T-helper 1 cell treated with Interleukin-12 subunit alpha and Interleukin-12 subunit beta and Interleukin-4 antibody, amounts not matched to agents 30 μg/mL and 1 μg/mL, for 36 hours (primary cell): Measurements from ENCODE around the gene CFAP299.

Experiments
- H3K27ac Mint-ChIP-seq: one replicate; pipeline ENCODE4 v1.8.0; 2021; ENCODE audit warnings: mild to moderate bottlenecking, mixed read lengths
- H3K27me3 Mint-ChIP-seq: one replicate; pipeline ENCODE4 v1.8.0; 2021; ENCODE audit warnings: low read depth, mixed read lengths
- H3K36me3 Mint-ChIP-seq: one replicate; pipeline ENCODE4 v1.8.0; 2021; ENCODE audit warnings: low read depth, mixed read lengths
- H3K4me1 Mint-ChIP-seq: one replicate; pipeline ENCODE4 v1.8.0; 2021; ENCODE audit warnings: low read depth, mixed read lengths
- H3K4me3 Mint-ChIP-seq: one replicate; pipeline ENCODE4 v1.8.0; 2021; ENCODE audit warnings: mild to moderate bottlenecking, moderate library complexity, mixed read lengths
- H3K9me3 Mint-ChIP-seq: one replicate; pipeline ENCODE4 v1.8.0; 2021; ENCODE audit warnings: mixed read lengths

CFAP299 gene

DNA sequence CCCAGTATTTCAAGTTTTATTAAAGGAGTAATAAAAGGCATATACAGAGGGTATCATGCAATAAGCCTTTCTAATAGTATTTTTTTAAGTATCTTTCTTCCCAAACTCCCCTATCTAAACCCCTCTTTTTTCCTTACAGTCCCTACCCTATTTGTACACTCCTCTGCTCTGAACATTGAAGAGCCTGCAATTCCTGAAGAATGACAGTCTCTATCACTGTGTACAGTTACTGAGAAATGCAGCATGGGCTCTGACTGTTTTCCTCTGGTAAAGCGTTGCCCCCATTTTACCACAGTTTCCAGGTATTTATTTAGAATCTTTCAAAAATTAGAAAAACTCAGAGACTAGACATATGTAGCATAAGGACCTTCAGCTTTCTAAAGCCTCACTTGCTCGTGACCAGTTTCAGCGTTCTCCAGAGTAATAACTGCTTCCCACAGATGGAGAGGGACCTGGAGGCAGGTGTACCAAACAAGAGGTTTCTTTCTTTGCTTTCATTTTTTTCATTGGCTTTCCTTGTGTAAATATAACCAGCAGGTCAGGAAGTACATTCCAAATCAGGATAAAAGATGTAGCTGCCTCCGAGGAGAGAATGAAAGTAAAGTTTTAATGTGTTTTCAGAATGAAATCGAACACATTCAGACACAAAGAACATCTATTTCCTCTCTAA is 230.8 kb downstream of the CFAP299 start:
- no peak overlapping the region for H3K27ac Mint-ChIP-seq
- H3K36me3 Mint-ChIP-seq = no peaks in the 10 kb centered on the region
- H3K4me1 Mint-ChIP-seq = no peaks in the 10 kb centered on the region
- H3K4me3 Mint-ChIP-seq = no peak overlapping the region
- no peaks in the 10 kb centered on the region for H3K27me3 Mint-ChIP-seq
- H3K9me3 Mint-ChIP-seq = peaks cover 7% of the 10 kb centered on the region

DNA sequence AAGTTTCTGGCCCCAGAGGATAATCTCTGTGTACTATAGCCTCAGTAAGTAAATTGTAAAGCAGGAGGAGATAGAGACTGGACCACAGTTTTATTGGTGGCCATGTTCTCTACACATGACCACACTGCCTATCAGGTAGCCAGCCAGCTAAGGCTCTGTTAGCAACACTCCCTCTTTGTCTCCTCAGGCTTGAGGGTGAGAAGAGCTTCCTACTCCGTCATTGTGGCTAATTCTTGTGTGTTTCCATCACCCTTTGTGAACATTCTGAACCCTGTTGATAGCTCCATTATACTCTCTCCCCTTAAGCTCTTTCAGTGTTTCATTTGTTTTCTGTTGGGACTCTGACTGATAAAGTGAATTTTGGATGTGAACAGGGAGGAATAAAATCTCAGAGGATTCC is 233.4 kb downstream of the CFAP299 start:
- Mint-ChIP-seq H3K27me3 (no peaks in the 10 kb centered on the region), H3K9me3 (no peaks in the 10 kb centered on the region), H3K4me3 (no peak overlapping the region), H3K4me1 (no peaks in the 10 kb centered on the region), H3K36me3 (no peaks in the 10 kb centered on the region), H3K27ac (no peak overlapping the region)

DNA sequence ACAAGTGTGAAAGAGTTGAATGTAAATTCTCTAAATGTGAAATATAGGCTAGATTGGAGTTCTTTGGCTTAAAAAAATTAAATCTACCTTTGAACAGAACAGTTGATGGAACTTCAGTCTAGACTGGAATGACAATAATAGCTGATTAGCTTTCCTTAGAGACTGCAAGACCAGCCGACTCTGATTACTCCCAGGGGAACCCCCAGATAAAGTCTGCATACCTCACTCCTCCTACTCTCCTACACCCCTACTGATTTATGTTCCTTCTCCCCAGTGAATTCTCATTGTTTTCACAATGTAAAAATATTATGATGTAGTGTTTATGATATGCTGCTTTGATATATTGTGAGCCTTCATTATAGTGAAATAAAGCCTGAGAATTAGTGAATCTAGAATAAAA is 241.3 kb downstream of the CFAP299 start:
- no peaks in the 10 kb centered on the region for H3K4me1 Mint-ChIP-seq
- H3K9me3 Mint-ChIP-seq = no peaks in the 10 kb centered on the region
- H3K27me3 Mint-ChIP-seq = no peaks in the 10 kb centered on the region
- H3K4me3 Mint-ChIP-seq = no peak overlapping the region
- H3K27ac Mint-ChIP-seq = no peak overlapping the region
- no peaks in the 10 kb centered on the region for H3K36me3 Mint-ChIP-seq

DNA sequence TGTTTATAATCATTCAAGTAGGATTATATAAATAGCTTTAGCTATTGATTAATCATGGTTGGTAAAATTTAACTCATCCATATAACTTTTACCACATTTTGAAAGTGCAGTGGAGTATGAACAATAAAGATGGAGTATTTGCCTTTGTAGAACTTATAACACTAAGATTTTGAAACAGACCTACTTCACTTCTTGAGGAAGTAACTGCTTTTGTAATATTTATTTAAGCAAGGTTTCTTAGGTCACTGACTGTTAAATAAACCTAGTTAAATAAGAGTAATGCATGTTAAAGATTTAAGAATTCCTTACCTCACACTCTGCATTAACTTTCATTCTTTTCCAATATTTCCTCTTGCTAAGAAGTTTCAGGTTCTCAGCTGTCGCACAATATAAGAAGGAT is 242.5 kb downstream of the CFAP299 start:
- no peaks in the 10 kb centered on the region for H3K9me3 Mint-ChIP-seq
- H3K36me3 Mint-ChIP-seq = no peaks in the 10 kb centered on the region
- H3K4me3 Mint-ChIP-seq = no peak overlapping the region
- no peak overlapping the region for H3K27ac Mint-ChIP-seq
- no peaks in the 10 kb centered on the region for H3K27me3 Mint-ChIP-seq
- H3K4me1 Mint-ChIP-seq = no peaks in the 10 kb centered on the region

DNA sequence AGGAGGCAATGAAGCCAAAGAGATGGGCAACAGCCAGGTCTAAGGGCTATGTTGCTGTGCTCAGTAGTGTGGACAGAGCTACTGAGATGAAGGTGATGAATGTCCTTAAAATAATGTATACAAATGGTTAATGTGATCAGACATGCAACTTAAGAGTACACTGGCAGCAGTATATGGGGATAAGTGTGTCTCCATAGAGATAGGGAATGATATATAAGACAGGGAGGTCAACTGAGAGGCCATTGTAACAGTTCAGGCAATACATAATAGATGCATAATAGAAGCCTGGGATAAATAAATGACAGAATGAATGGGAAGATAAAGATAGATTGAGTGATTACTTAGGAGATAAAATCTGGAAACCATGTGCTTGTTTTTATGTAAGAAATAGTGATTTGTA is 250.0 kb downstream of the CFAP299 start:
- H3K27me3 Mint-ChIP-seq = no peaks in the 10 kb centered on the region
- H3K9me3 Mint-ChIP-seq = no peaks in the 10 kb centered on the region
- no peak overlapping the region for H3K27ac Mint-ChIP-seq
- H3K4me3 Mint-ChIP-seq = no peak overlapping the region
- no peaks in the 10 kb centered on the region for H3K36me3 Mint-ChIP-seq
- no peaks in the 10 kb centered on the region for H3K4me1 Mint-ChIP-seq

DNA sequence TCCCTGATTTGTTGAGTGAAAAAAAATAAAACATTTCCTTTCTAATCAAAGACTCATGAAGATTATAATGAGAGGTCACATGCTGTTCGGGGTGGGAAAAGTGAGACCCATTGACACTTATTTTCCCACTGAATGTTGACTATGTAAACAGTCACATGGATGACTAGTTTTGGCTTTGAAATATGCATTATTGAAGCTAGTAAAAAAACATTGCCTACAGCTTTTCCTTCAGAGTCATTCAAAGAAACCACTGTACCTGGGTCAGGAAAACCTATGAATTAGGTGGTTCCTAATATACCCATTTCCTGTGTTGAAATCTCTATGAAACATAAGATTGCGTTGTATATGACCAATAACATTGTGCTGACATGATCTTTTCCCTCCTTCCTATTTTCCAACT is 251.2 kb downstream of the CFAP299 start:
- no peak overlapping the region for H3K4me3 Mint-ChIP-seq
- H3K9me3 Mint-ChIP-seq = no peaks in the 10 kb centered on the region
- H3K36me3 Mint-ChIP-seq = no peaks in the 10 kb centered on the region
- H3K27me3 Mint-ChIP-seq = no peaks in the 10 kb centered on the region
- no peak overlapping the region for H3K27ac Mint-ChIP-seq
- no peaks in the 10 kb centered on the region for H3K4me1 Mint-ChIP-seq

DNA sequence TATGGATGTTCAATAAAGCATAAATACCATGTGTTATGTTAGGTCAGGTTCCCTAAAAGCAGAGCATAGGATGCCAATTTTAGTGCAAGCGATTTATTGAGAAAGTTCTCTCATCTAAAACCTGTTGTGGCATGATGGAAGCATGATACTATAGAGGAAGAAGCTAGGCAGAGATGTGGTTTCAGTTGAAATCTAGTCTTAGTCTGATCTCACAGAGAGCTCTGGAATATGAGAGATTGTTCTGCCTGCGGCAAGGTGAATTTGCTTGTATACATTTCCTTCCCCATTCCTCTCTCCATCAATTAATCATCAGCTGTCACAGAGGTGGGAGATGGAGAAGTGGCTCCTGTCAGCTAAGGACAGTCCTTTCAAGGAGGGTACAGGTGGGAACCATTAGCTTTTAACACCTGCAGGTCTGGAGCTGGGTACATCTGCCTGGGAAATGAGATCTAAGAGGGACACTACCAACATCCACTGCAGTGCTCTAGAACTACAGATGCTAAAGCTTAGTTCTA is 252.4 kb downstream of the CFAP299 start:
- Mint-ChIP-seq H3K27ac (no peak overlapping the region), H3K9me3 (no peaks in the 10 kb centered on the region), H3K4me3 (no peak overlapping the region), H3K4me1 (no peaks in the 10 kb centered on the region), H3K27me3 (no peaks in the 10 kb centered on the region), H3K36me3 (no peaks in the 10 kb centered on the region)

DNA sequence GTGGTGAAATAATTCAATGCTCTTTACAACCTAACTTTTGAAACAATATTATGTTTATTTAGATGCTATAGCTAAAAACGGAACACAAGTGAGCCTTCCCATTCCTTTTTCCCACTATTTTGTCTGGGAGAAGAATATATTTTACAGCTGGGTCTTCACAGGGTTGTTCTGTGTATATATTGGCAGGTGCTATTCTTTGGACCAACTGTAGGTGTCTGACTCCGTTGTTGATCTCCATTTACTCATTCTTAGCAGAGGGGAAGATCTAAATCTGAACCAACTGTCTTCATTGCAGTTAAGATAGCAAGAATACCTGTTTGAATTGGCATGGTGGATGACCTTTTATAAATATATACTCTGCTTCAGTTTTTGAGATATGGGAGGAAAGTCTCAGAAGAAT is 257.4 kb downstream of the CFAP299 start:
- Mint-ChIP-seq H3K27ac (no peak overlapping the region), H3K4me1 (no peaks in the 10 kb centered on the region), H3K27me3 (no peaks in the 10 kb centered on the region), H3K4me3 (no peak overlapping the region), H3K36me3 (no peaks in the 10 kb centered on the region), H3K9me3 (no peaks in the 10 kb centered on the region)

DNA sequence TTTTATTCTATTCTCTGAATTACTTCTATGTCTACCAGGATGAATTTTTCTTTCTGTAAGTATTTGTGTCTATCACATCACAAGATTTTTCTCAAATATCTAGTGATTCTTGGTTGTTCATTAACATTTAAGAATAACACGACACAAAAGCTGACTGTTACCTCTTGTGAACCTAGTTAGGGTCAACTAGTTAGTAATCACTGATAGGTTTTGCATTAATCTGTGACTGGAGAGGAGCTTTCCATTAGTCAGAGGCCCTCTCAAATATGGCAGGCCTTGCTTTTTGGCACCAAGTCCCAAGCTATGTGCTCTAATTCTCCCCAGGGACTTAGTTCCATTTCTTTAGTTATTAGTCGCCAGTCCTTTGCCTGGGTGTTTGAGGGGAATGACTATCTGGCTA is 259.2 kb downstream of the CFAP299 start:
- no peaks in the 10 kb centered on the region for H3K9me3 Mint-ChIP-seq
- no peak overlapping the region for H3K4me3 Mint-ChIP-seq
- H3K27ac Mint-ChIP-seq = no peak overlapping the region
- H3K4me1 Mint-ChIP-seq = no peaks in the 10 kb centered on the region
- no peaks in the 10 kb centered on the region for H3K36me3 Mint-ChIP-seq
- H3K27me3 Mint-ChIP-seq = no peaks in the 10 kb centered on the region

DNA sequence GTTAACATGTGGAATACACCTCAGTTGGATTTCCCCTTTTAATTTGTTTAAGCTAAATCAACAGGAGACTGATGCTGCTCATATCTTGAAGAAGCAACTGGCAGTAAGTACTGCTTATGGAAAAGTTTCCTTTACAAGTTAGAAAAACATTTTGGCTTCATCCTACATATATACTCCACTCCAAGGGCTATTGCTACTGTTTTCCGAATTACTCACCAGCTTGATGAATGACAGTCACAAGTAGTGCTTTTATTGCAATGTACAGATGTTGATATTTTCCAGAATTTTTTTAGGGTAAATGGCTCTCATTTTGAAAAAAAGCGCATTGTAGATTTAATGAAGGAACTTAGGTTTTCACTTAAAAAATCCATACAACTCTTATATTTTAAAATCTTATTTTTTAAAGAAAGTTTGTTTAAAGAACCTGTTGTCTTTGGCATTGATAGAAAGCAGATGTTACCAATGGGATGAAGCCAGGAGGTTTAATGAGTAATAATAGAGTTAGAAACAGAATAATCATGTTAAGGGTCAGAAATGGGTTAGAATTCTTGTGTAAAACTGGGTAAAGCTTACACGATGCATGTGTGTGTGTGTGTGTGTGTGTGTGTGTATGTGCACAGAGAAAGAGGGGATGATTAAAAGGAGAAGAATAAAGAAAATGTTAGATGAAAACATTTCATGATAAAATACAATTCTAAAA is 272.9 kb downstream of the CFAP299 start:
- Mint-ChIP-seq H3K27me3 (no peaks in the 10 kb centered on the region), H3K27ac (no peak overlapping the region)

DNA sequence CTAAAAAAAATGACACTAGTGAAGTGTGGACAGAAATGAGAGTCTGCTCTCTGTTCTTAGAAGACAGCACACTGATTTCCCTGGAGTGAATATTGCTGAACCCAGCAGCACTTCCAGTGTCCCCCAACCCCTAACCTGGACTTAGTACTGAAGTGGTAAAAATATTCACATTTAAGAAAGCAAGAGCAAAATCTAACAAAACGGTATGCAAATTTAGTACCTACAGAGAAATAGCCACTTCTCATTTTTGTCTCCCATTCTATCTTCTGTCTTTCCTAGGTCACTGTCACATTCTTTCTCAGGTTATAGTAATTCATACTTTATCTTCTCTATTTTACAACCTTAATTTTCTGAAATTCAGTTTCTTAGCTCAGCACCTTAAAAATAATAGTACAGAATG is 274.7 kb downstream of the CFAP299 start:
- Mint-ChIP-seq H3K36me3 (no peaks in the 10 kb centered on the region), H3K27ac (no peak overlapping the region), H3K4me1 (no peaks in the 10 kb centered on the region), H3K27me3 (no peaks in the 10 kb centered on the region), H3K4me3 (no peak overlapping the region), H3K9me3 (no peaks in the 10 kb centered on the region)

More for the DNA sequence above, 272.9 kb downstream of the CFAP299 start:
- Mint-ChIP-seq H3K9me3 (no peaks in the 10 kb centered on the region), H3K4me1 (no peaks in the 10 kb centered on the region), H3K36me3 (no peaks in the 10 kb centered on the region), H3K4me3 (no peak overlapping the region)

DNA sequence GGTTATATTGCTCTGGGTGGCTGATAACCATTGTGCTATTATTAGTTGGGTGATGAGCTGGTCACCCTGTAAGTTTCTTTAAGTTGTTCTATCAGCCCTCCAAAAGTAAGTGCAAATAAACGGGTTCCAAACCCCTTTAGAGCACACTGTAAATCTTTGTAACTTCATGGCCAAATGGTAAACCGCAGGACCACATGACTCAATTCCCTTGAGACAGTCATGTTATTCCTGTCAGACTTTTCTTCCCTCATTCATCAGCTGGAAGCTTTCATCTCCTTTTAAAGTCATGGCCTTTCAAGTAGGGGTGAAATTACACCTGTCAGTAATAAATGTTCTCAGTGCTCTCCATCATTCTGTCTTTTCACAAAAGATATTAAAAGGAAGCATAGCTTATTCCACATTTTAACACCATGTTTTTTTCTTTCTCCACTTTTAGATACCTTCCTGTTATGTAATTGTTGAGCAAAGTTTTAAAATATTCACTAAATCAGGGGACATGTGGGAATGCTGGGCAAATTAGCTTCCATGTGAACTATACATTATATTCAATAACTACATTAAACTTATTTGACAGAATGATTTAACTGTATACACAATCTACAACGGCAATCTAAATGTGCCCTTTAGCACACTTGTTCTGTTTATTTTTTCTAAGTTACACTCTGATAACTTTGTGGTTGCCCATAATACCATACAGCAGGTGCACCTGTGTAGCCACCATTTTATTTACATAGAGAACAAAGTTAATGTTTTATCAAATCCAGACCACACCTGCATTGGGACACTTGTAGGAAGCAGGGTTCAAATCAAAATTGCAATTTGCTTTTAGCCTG is 275.5 kb downstream of the CFAP299 start:
- H3K27me3 Mint-ChIP-seq = no peaks in the 10 kb centered on the region
- no peak overlapping the region for H3K27ac Mint-ChIP-seq
- H3K9me3 Mint-ChIP-seq = no peaks in the 10 kb centered on the region
- no peaks in the 10 kb centered on the region for H3K36me3 Mint-ChIP-seq
- H3K4me3 Mint-ChIP-seq = no peak overlapping the region
- H3K4me1 Mint-ChIP-seq = no peaks in the 10 kb centered on the region

DNA sequence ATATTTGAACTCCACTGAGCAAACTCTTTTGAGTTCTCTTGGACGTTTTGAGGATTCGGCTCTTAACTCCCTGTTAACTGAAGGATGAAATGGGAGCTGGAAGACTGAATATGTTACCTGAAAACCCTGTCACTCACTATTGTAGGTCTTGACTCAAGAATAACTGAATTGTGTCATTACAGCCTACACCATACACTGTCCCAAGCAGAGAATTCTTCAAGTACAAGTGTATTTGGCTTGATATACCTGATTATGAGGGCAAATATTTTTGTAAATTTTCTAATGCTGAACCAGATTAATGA is 276.1 kb downstream of the CFAP299 start:
- Mint-ChIP-seq H3K4me3 (no peak overlapping the region), H3K36me3 (no peaks in the 10 kb centered on the region), H3K27ac (no peak overlapping the region), H3K27me3 (no peaks in the 10 kb centered on the region), H3K9me3 (no peaks in the 10 kb centered on the region), H3K4me1 (no peaks in the 10 kb centered on the region)

DNA sequence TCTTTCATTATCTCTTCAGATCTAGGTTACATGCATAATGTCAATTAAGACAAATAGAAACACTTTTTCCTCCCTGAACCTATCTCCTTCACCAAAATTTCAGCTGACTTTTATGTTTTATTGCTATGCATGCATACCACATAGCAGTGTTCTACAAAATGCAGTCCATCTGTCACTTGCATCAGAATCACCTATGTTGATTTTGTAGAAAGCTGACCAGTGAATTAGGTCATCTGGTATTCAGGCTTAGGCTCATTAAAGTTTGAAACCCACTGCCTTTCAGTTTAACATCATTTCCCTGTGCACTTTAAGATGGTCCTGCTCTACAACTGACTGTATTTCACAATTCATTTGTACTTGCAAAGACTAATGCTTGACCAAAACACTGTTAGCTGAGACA is 277.9 kb downstream of the CFAP299 start:
- no peak overlapping the region for H3K4me3 Mint-ChIP-seq
- H3K27ac Mint-ChIP-seq = no peak overlapping the region
- H3K4me1 Mint-ChIP-seq = no peaks in the 10 kb centered on the region
- no peaks in the 10 kb centered on the region for H3K9me3 Mint-ChIP-seq
- H3K27me3 Mint-ChIP-seq = no peaks in the 10 kb centered on the region
- no peaks in the 10 kb centered on the region for H3K36me3 Mint-ChIP-seq

DNA sequence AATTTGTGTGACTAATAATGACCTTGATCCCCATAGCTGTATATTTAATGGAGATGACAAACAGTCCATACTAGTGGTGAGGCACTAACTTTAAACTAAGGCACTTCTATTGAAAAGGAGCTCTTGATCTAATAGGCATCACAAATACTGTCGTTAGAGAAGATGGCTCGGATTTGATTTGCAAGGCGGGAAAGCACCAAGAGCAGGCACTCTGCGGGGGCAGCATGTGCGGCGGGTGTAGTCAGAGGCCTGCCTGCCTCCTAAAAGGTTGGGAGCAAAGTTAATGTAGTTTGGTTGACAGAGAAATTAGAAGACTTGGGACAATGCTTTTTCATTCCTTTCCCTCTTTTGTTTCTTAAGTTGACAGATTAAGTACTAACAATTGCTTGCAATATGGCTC is 278.8 kb downstream of the CFAP299 start:
- Mint-ChIP-seq H3K4me1 (no peaks in the 10 kb centered on the region), H3K36me3 (no peaks in the 10 kb centered on the region), H3K9me3 (no peaks in the 10 kb centered on the region), H3K27me3 (no peaks in the 10 kb centered on the region), H3K4me3 (no peak overlapping the region), H3K27ac (no peak overlapping the region)
